Measurements from ENCODE around the gene SLCO2B1. TPM values are rescaled to one million over a fixed set of nuclear protein-coding genes. Genes with fewer than 3 reads are reported as not detected.
A peak's percentile ranks its signal among the peaks of the same experiment; 100 is the strongest.

The SLCO2B1 gene
- total RNA-seq, 2 experiments from 2014 or later = not detected

DNA sequence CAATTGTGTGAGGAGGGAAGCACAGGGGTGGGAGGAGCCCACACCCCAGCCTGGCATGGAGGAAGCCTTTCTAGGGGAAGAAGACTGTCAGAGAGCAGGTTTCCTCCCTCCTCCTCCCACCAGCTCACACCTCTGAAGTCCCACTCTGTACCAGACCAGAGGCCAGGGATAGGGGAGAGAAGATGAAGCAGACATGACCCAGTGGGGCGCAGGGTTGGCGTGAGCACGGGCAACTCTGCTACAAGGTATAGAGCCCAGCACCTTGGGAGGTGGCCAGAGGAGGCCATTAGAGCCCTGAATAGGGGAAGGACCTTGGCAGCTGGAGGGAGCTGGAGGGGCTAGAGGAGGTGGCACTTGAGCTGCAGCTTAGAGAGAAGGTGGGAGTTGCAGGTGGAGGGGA is 15.9 kb downstream of the SLCO2B1 start:
- CTCF ChIA-PET = interaction anchor here (1.4 kb wide), 1 partner anchor 23 kb away, joined by 3 read pairs; no protein-coding TSS in a partner anchor
- Mint-ChIP-seq H3K4me1 (ENCODE audit: low read depth) (peaks cover 6% of the 10 kb centered on the region), H3K27me3 (ENCODE audit: low read depth) (peaks cover 13% of the 10 kb centered on the region), H3K9me3 (ENCODE audit: insufficient read depth) (no peaks in the 10 kb centered on the region), H3K4me3 (no peak overlapping the region), H3K36me3 (ENCODE audit: low read depth) (no peaks in the 10 kb centered on the region), H3K27ac (no peak overlapping the region)
- no peak for ATAC-seq
- no peak for DNase-seq
- POLR2A ChIA-PET = no interaction called here

DNA sequence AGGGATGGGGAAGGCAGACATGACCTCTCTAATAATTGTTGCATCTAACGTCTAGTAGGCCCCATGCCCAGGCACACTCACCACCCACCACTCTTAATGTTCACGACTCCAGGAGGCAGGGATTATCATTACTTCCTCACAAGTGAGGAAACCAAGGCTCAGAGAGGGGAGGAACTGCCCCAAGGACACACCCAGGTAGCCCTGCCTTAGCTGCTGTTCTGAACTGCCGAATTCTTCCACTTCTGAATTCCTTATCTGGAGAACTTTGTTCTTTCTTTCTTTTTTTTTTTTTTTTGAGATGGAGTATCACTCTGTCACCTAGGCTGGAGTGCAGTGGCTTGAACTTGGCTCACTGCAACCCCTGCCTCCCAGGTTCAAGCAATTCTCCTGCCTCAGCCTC is 16.7 kb downstream of the SLCO2B1 start:
- H3K9me3 Mint-ChIP-seq (ENCODE audit: insufficient read depth) = no peaks in the 10 kb centered on the region
- no peak for DNase-seq
- ChIA-PET CTCF (interaction anchor here (1.4 to 2.0 kb wide), 3 partner anchors 24 to 38 kb away, joined by 3 to 8 read pairs (median 8); no protein-coding TSS in a partner anchor), POLR2A (no interaction called here)
- no peak overlapping the region for H3K27ac Mint-ChIP-seq
- H3K4me3 Mint-ChIP-seq = no peak overlapping the region
- no peaks in the 10 kb centered on the region for H3K36me3 Mint-ChIP-seq (ENCODE audit: low read depth)
- H3K27me3 Mint-ChIP-seq (ENCODE audit: low read depth) = peaks cover 13% of the 10 kb centered on the region
- H3K4me1 Mint-ChIP-seq (ENCODE audit: low read depth) = no peaks in the 10 kb centered on the region
- no peak for ATAC-seq

DNA sequence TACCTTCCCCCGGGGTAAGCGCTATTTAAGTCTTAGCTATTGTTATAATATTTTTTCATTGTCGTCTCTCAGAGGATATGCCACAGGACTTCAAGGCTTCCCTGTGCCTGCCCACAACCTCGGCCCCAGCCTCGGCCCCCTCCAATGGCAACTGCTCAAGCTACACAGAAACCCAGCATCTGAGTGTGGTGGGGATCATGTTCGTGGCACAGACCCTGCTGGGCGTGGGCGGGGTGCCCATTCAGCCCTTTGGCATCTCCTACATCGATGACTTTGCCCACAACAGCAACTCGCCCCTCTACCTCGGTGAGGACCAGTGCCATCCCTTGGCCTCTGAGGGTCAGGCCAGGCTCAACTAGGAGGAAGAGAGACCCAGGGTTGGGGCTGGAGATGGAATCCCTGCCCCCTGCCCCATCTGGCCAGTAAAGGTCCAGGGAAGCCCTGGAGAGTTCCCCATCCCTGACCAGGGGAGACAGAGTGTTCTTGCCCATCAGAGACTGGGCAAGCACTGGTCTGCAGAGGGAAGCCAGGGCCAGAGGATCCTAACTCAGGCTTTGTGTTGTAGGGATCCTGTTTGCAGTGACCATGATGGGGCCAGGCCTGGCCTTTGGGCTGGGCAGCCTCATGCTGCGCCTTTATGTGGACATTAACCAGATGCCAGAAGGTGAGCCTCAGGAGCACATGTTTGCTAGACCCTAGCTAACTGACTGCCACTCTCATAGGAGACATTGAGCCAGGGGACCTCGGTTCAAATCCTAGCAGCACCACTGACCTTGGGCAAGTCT is 18.4 kb downstream of the SLCO2B1 start:
- no peak for DNase-seq
- H3K4me1 Mint-ChIP-seq (ENCODE audit: low read depth) = peaks cover 6% of the 10 kb centered on the region
- peaks cover 9% of the 10 kb centered on the region for H3K27me3 Mint-ChIP-seq (ENCODE audit: low read depth)
- no peak for ATAC-seq
- ChIA-PET CTCF (interaction anchor here (1.8 to 2.0 kb wide), 3 partner anchors 29 to 79 kb away, joined by 6 to 8 read pairs (median 8); no protein-coding TSS in a partner anchor), POLR2A (no interaction called here)
- peak overlapping the region; percentile 20 for H3K27ac Mint-ChIP-seq
- no peaks in the 10 kb centered on the region for H3K36me3 Mint-ChIP-seq (ENCODE audit: low read depth)
- H3K9me3 Mint-ChIP-seq (ENCODE audit: insufficient read depth) = no peaks in the 10 kb centered on the region
- H3K4me3 Mint-ChIP-seq = no peak overlapping the region

DNA sequence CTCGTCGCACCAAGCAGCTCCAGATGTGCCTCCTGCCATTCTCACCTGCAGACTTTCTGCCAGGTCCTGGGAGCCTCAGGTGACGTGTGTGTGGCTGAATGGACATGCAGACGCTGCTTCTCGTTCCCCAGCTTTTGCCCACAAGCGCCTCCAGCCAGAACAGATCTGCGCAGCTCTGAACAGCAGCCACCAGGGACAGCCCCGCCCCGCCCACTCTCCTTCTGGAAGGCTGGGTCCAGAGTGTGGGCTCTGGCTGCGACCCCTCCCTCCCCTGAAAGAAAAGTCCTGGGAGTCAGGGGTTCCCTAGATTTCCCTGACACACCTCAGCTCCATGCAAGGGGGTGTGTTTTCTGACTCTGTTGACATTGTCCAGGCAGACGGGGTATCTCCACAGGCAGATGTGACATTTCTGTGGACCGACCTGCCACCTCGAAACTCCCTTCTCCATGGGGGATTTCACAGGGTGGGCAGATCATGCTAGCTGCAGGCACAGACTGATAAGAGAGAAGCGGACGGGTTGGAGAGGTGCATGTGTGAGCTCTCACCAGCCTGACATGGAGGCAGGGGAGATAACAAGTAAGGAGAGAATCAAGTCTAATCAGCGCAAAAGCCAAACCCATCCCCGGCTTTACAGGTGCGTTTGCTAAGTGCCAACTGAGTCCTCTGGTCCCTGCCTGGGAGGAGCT is 19.8 kb downstream of the SLCO2B1 start:
- Mint-ChIP-seq H3K4me3 (no peak overlapping the region), H3K9me3 (ENCODE audit: insufficient read depth) (no peaks in the 10 kb centered on the region), H3K4me1 (ENCODE audit: low read depth) (peaks cover 19% of the 10 kb centered on the region), H3K27me3 (ENCODE audit: low read depth) (peaks cover 9% of the 10 kb centered on the region), H3K27ac (no peak overlapping the region), H3K36me3 (ENCODE audit: low read depth) (no peaks in the 10 kb centered on the region)
- ChIA-PET CTCF (interaction anchor here (1.0 to 2.1 kb wide), 3 partner anchors 30 to 78 kb away, joined by 3 to 7 read pairs (median 5); no protein-coding TSS in a partner anchor), POLR2A (interaction anchor here (1.0 kb wide), 1 partner anchor 9 kb away, joined by 3 read pairs; no protein-coding TSS in a partner anchor)
- ATAC-seq (no peak), DNase-seq (no peak)

DNA sequence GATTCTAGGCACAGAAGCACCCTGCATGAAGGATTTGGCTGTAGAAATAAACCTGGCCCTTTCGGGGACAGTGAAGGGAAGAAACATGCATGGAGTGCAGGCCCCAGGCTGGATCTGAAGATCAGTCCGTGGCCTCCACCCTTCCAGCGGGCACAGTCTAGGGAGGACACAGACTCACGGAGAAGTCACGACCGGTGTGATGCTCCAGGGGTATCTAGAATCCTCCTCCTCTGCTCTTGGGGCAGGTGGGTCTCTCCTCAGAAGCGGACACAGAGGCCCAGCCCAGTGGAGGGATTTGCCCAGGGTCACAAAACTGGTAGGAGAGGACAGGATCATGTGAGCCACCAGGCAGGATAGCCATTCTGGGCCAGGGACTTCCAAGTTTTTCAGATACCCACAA is 22.4 kb downstream of the SLCO2B1 start:
- DNase-seq = no peak
- Mint-ChIP-seq H3K36me3 (ENCODE audit: low read depth) (no peaks in the 10 kb centered on the region), H3K27me3 (ENCODE audit: low read depth) (peaks cover 12% of the 10 kb centered on the region), H3K9me3 (ENCODE audit: insufficient read depth) (no peaks in the 10 kb centered on the region), H3K4me3 (no peak overlapping the region), H3K4me1 (ENCODE audit: low read depth) (peaks cover 27% of the 10 kb centered on the region), H3K27ac (peak overlapping the region; percentile 1)
- ATAC-seq = no peak
- ChIA-PET POLR2A (no interaction called here), CTCF (no interaction called here)

DNA sequence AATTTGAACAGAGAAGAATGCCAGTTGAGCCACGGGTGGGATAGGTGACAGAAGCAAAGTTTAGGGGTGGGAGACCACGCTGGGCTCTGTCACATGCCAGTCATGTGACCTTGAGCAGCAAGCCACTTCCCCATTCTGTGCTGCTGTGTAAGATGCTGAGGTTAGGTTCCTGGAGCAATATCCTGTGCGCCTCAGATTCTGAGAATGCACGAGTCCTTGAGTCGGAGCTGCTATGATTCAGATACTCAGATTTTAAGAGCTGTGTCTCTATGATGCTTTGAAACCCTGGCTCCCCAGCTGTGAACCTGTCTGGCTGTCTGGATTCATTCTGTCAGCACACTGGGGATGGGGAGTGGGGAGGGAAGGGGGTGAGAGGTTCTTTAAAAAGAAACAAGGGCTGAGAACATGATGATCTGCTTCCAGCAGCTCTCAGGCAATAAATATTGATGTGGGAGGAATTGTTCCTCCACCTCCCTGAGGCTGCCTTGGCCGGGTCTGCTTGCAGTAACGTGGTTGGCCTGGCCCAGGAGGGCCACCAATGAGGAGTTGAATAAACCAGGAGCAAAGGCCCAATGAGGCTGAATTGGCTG is 24.0 kb downstream of the SLCO2B1 start:
- CTCF ChIA-PET = interaction anchor here (0.6 to 2.9 kb wide), 7 partner anchors 30 to 123 kb away, joined by 3 to 12 read pairs (median 6); no protein-coding TSS in a partner anchor
- DNase-seq (peak; percentile 70), ATAC-seq (peak; percentile 90)
- no peaks in the 10 kb centered on the region for H3K36me3 Mint-ChIP-seq (ENCODE audit: low read depth)
- H3K27ac Mint-ChIP-seq = peak overlapping the region; percentile 90
- H3K27me3 Mint-ChIP-seq (ENCODE audit: low read depth) = peaks cover 11% of the 10 kb centered on the region
- H3K4me3 Mint-ChIP-seq = peak overlapping the region; percentile 30
- no peaks in the 10 kb centered on the region for H3K9me3 Mint-ChIP-seq (ENCODE audit: insufficient read depth)
- POLR2A ChIA-PET = interaction anchor here (1.6 kb wide), 1 partner anchor 34 kb away, joined by 3 read pairs; no protein-coding TSS in a partner anchor
- peaks cover 27% of the 10 kb centered on the region for H3K4me1 Mint-ChIP-seq (ENCODE audit: low read depth)

DNA sequence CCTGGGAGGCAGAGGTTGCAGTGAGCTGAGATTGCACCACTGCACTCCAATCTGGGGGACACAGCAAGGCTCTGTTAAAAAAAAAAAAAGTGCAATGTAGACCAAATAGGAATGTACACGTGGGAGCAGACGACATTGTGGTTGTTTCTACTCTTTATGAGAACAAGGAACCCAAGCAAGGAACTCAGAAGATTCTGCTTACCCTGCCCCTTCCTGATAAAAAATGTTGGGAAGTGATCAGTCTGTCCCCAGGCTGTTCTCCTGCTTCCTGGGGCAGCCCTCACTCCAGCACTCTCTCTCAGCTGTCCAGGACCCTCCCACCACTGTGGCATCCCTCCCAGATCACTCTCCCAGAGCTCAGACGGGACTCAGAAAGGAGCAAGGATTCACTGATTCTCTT is 31.8 kb downstream of the SLCO2B1 start:
- ChIA-PET POLR2A (no interaction called here), CTCF (interaction anchor here (0.9 to 1.2 kb wide), 2 partner anchors 20 to 22 kb away, joined by 3 to 5 read pairs; no protein-coding TSS in a partner anchor)
- Mint-ChIP-seq H3K4me1 (ENCODE audit: low read depth) (peaks cover 3% of the 10 kb centered on the region), H3K36me3 (ENCODE audit: low read depth) (no peaks in the 10 kb centered on the region), H3K4me3 (no peak overlapping the region), H3K9me3 (ENCODE audit: insufficient read depth) (no peaks in the 10 kb centered on the region), H3K27ac (no peak overlapping the region), H3K27me3 (ENCODE audit: low read depth) (peaks cover 39% of the 10 kb centered on the region)
- DNase-seq = no peak
- ATAC-seq = no peak

DNA sequence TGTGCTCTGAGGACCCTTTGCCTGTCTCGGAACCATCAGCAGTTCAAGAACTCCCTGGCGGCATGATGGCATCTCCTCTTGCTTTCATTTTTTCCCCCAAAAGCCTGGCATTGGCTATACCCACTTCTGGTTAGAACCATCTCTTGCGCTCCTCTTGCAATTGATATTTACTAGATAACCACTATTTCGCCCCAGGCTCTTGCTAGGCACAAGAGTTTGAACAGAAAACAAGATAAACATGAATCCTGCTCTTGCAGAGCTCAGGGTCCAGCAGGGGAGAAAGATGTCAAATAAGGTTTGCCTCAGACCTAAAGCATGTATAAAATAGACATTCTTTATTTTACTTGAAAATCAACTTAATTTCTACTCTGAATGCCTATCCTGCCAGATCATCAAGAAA is 33.1 kb downstream of the SLCO2B1 start:
- no peak for DNase-seq
- ATAC-seq = no peak
- Mint-ChIP-seq H3K4me1 (ENCODE audit: low read depth) (peaks cover 5% of the 10 kb centered on the region), H3K9me3 (ENCODE audit: insufficient read depth) (no peaks in the 10 kb centered on the region), H3K4me3 (no peak overlapping the region), H3K36me3 (ENCODE audit: low read depth) (no peaks in the 10 kb centered on the region), H3K27me3 (ENCODE audit: low read depth) (peaks cover 34% of the 10 kb centered on the region), H3K27ac (no peak overlapping the region)
- POLR2A ChIA-PET = interaction anchor here (0.6 kb wide), 1 partner anchor 125 kb away, joined by 3 read pairs; no protein-coding TSS in a partner anchor
- CTCF ChIA-PET = interaction anchor here (1.2 kb wide), 1 partner anchor 21 kb away, joined by 5 read pairs; no protein-coding TSS in a partner anchor

DNA sequence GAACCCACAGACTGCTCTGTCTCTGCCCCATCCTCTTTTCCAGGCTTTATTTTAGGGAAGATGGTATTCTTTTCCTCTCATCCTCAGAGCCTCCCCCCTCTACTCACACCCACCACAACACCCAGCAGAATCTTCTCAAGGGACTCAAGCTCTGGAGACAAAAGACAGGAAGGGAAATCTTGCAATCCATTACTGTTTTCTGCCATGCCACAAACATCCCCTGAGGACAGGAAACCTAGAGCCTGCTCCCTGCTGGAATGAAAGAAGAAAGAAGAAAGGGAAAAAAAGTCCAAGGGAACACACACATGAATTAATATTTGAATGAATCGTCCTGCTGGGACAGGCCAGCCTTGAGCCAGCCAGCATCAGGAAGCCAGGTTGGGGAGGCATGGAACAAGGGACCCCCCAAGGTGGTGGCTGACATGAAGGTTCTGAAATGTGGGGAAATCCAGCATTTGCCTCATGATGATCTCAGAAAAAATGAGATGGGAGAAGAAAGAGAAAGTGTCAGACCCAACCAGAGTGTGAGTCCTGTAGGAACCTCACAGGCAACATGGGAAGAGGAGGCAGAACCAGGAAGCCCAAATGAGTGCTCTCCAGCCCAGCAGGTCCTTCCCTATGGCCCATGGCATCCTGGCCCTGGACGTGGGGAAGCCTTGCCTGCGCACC is 34.0 kb downstream of the SLCO2B1 start:
- CTCF ChIA-PET = no interaction called here
- Mint-ChIP-seq H3K27ac (no peak overlapping the region), H3K9me3 (ENCODE audit: insufficient read depth) (no peaks in the 10 kb centered on the region), H3K27me3 (ENCODE audit: low read depth) (peaks cover 34% of the 10 kb centered on the region), H3K4me1 (ENCODE audit: low read depth) (peaks cover 5% of the 10 kb centered on the region), H3K4me3 (no peak overlapping the region), H3K36me3 (ENCODE audit: low read depth) (no peaks in the 10 kb centered on the region)
- POLR2A ChIA-PET = no interaction called here
- no peak for DNase-seq
- ATAC-seq = no peak

DNA sequence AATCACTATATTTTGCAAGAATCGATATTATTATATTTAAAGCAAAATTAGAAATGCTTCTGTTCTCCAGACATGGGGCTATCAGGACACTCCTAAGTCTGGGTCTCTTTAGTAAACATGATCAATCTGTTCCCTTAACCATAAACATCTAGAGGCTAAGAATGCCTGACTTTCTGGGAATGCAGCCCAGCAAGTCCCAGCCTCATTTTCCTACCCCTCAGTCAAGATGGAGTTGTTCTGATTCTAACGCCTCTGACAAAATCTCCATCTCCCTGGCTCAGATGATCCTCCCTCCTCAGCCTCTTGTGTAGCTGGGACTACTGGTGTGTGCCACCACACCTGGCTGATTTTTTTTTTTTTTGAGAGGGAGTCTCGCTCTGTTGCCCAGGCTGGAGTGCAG is 35.0 kb downstream of the SLCO2B1 start:
- Mint-ChIP-seq H3K27me3 (ENCODE audit: low read depth) (peaks cover 30% of the 10 kb centered on the region), H3K9me3 (ENCODE audit: insufficient read depth) (no peaks in the 10 kb centered on the region), H3K4me1 (ENCODE audit: low read depth) (peaks cover 5% of the 10 kb centered on the region), H3K36me3 (ENCODE audit: low read depth) (no peaks in the 10 kb centered on the region), H3K4me3 (no peak overlapping the region), H3K27ac (no peak overlapping the region)
- ChIA-PET CTCF (no interaction called here), POLR2A (no interaction called here)
- DNase-seq (no peak), ATAC-seq (no peak)

DNA sequence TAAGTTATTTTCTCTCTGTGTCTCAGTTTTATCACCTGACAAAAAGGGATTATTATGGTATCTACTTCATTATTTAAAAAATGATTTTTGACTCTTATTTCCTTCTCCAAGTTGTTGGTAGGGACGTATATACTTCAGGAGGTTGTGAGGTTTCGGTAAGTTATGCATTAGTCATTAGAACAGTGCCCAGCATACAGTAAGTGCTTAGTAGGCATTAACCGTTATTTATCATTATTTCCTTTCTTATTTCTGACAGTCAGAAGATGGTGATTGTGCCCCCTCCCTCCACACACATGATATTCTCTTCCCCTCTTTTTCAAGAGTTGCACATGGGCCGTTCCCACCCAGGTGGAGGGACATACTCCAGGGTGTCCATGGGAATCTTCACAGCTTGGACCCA is 36.1 kb downstream of the SLCO2B1 start:
- peaks cover 3% of the 10 kb centered on the region for H3K4me1 Mint-ChIP-seq (ENCODE audit: low read depth)
- H3K9me3 Mint-ChIP-seq (ENCODE audit: insufficient read depth) = no peaks in the 10 kb centered on the region
- CTCF ChIA-PET = no interaction called here
- DNase-seq (no peak), ATAC-seq (no peak)
- POLR2A ChIA-PET = no interaction called here
- H3K36me3 Mint-ChIP-seq (ENCODE audit: low read depth) = no peaks in the 10 kb centered on the region
- H3K27ac Mint-ChIP-seq = no peak overlapping the region
- peaks cover 25% of the 10 kb centered on the region for H3K27me3 Mint-ChIP-seq (ENCODE audit: low read depth)
- no peak overlapping the region for H3K4me3 Mint-ChIP-seq

Measured in activated CD8-positive, alpha-beta T cell treated with anti-CD3 and anti-CD28 coated beads, Interleukin-2, amount 10 ng/mL, durations not matched to agents 7 days and 5 days (primary cell).